Measurements from ENCODE around the gene SNX30. TPM values are rescaled to one million over a fixed set of nuclear protein-coding genes. Genes with fewer than 3 reads are reported as not detected.

Gene SNX30
- polyA plus RNA-seq, 5 donors = 22.9 to 35.3 (median 27.9) TPM

Other genes starting within 250 kb of the SNX30 start
- 10 to 100 TPM; 32.5 to 43.5 (median 36.7) TPM for gene INIP, start 32.6 kb upstream of the SNX30 start, polyA plus RNA-seq (ENCODE audit: insufficient read depth in 1 of 5, insufficient read length in 5 of 5, low replicate concordance in 1 of 5)
- 1 to 10 TPM in 1 of 5 donors, under 1 TPM in 4; 0.33 to 1.0 (median 0.82) TPM for gene SLC46A2, start 140.1 kb downstream of the SNX30 start, polyA plus RNA-seq (ENCODE audit: insufficient read depth in 1 of 5, insufficient read length in 5 of 5, low replicate concordance in 1 of 5)